H1 (cell line): Measurements from ENCODE around the gene KRT222. TPM values are rescaled to one million over a fixed set of nuclear protein-coding genes. Genes with fewer than 3 reads are reported as not detected.

Source experiments
- CTCF ChIA-PET: fragments of 300-600 bp; sonication (Branson Sonifier 250); formaldehyde crosslinking; loops from one replicate; lab custom pipeline; 2021; ENCODE audit not compliant: partially characterized antibody; lab: Charles Lee
- POLR2A ChIA-PET: fragments of 300-600 bp; sonication (Branson Sonifier 250); formaldehyde crosslinking; loops from one replicate; lab custom pipeline; 2021; ENCODE audit warnings: inconsistent platforms; ENCODE audit not compliant: partially characterized antibody; lab: Charles Lee
- DNase-seq, 2 experiments: peaks; one replicate each; pipeline versions ENCODE4 v3.0.0 to v3.0.0-alpha.2; 2010 to 2022; ENCODE audit warnings: low spot score in 2 of 2, low read depth in 1 of 2, mixed read lengths in 1 of 2
- FAIRE-seq: peaks from 2 replicates; lab custom pipeline; 2011; peaks lifted over from hg19 to GRCh38; lab: Jason Lieb, UNC
- H2AFZ ChIP-seq: 2 replicates; pipeline ENCODE4 v1.8.1; 2012; ENCODE audit warnings: low read length, inconsistent platforms
- H2AK5ac ChIP-seq: 2 replicates; pipeline ENCODE4 v1.6.1; 2013; ENCODE audit warnings: low read depth, low read length
- H2BK120ac ChIP-seq: replicated peaks from 2 replicates; pipeline ENCODE3; 2013; ENCODE audit warnings: low read depth, low read length, inconsistent platforms
- H2BK12ac ChIP-seq: 2 replicates; pipeline ENCODE4 v1.6.1; 2013; ENCODE audit warnings: low read depth, low read length
- H2BK15ac ChIP-seq: 2 replicates; pipeline ENCODE4 v1.6.1; 2013; ENCODE audit warnings: low read length
- H2BK20ac ChIP-seq: 2 replicates; pipeline ENCODE4 v1.6.1; 2013; ENCODE audit warnings: low read length
- H2BK5ac ChIP-seq: 2 replicates; pipeline ENCODE4 v1.6.1; 2013; ENCODE audit warnings: low read depth, low read length
- H3K14ac ChIP-seq: 2 replicates; pipeline ENCODE4 v1.6.1; 2013; ENCODE audit warnings: inconsistent platforms; ENCODE audit not compliant: insufficient read length
- H3K18ac ChIP-seq: 2 replicates; pipeline ENCODE4 v1.6.1; 2013; ENCODE audit warnings: low read length; ENCODE audit errors: extremely low read depth
- H3K23ac ChIP-seq: 2 replicates; pipeline ENCODE4 v1.6.1; 2013; ENCODE audit warnings: inconsistent platforms; ENCODE audit not compliant: insufficient read length
- H3K23me2 ChIP-seq: 2 replicates; pipeline ENCODE4 v1.6.1; 2013; ENCODE audit warnings: low read depth, low read length
- H3K27ac ChIP-seq: 2 replicates; pipeline ENCODE4 v1.6.1; 2011; ENCODE audit warnings: low read depth, low read length, inconsistent platforms
- H3K27me3 ChIP-seq, 4 experiments: replicated peaks in 1 of 4; 1 replicate in 1 of 4; 2 replicates in 3 of 4; pipeline versions ENCODE4 v1.6.1 to v1.8.1; 2011 to 2013; ENCODE audit warnings: low read length in 3 of 4, mild to moderate bottlenecking in 3 of 4, inconsistent platforms in 2 of 4, mixed read lengths in 2 of 4, moderate library complexity in 1 of 4; ENCODE audit not compliant: control insufficient read depth in 3 of 4, insufficient read depth in 3 of 4; ENCODE audit errors: extremely low read depth in 1 of 4
- H3K36me3 ChIP-seq, 4 experiments: 2 replicates each; pipeline versions ENCODE4 v1.6.1 to v1.8.1; 2011 to 2013; ENCODE audit warnings: mild to moderate bottlenecking in 4 of 4, low read length in 3 of 4, moderate library complexity in 2 of 4, control low read depth in 1 of 4, inconsistent platforms in 1 of 4; ENCODE audit not compliant: insufficient read depth in 4 of 4, control insufficient read depth in 2 of 4
- H3K4ac ChIP-seq: replicated peaks from 2 replicates; pipeline ENCODE3; 2013; ENCODE audit warnings: low read length, low read depth, mixed read lengths, inconsistent platforms; ENCODE audit not compliant: insufficient read length
- H3K4me1 ChIP-seq, 4 experiments: replicated peaks in 1 of 4; 1 replicate in 1 of 4; 2 replicates in 3 of 4; pipeline versions ENCODE4 v1.6.1 to v1.8.1; 2011 to 2013; ENCODE audit warnings: low read length in 3 of 4, inconsistent platforms in 2 of 4, mixed read lengths in 1 of 4; ENCODE audit not compliant: insufficient read depth in 4 of 4, control insufficient read depth in 3 of 4
- H3K4me2 ChIP-seq, 2 experiments: 2 replicates each; pipeline versions ENCODE4 v1.6.1 to v1.8.1; 2011 to 2013; ENCODE audit warnings: low read depth in 2 of 2, low read length in 2 of 2, control low read depth in 1 of 2, inconsistent platforms in 1 of 2, mild to moderate bottlenecking in 1 of 2; ENCODE audit not compliant: insufficient read depth in 1 of 2
- H3K4me3 ChIP-seq, 4 experiments: fragments of 200-600, 300-600 bp in 1 of 4; sonication (generic), shearing (Covaris generic), sonication (Bioruptor Twin) in 1 of 4; 2 replicates each; pipeline versions ENCODE4 v1.5.1 to v1.8.1; 2011 to 2016; ENCODE audit warnings: low read length in 4 of 4, low read depth in 3 of 4, control low read depth in 2 of 4, inconsistent platforms in 2 of 4, mild to moderate bottlenecking in 2 of 4, mixed read lengths in 1 of 4, moderate library complexity in 1 of 4; ENCODE audit not compliant: insufficient read depth in 2 of 4; ENCODE audit errors: extremely low read depth in 1 of 4
- H3K56ac ChIP-seq: replicated peaks from 2 replicates; pipeline ENCODE3; 2013; ENCODE audit warnings: low read depth, mild to moderate bottlenecking, mixed read lengths, low read length, inconsistent platforms; ENCODE audit not compliant: insufficient read length
- H3K79me1 ChIP-seq: 2 replicates; pipeline ENCODE4 v1.6.1; 2013; ENCODE audit warnings: low read depth, low read length, control low read depth
- H3K79me2 ChIP-seq, 2 experiments: 2 replicates each; pipeline versions ENCODE4 v1.6.1 to v1.8.1; 2012 to 2013; ENCODE audit warnings: low read length in 2 of 2, mild to moderate bottlenecking in 2 of 2, inconsistent platforms in 1 of 2; ENCODE audit not compliant: insufficient read depth in 2 of 2, control insufficient read depth in 1 of 2
- H3K9ac ChIP-seq, 4 experiments: replicated peaks in 1 of 4; 1 replicate in 1 of 4; 2 replicates in 3 of 4; pipeline versions ENCODE4 v1.6.1 to v1.8.1; 2011 to 2013; ENCODE audit warnings: low read depth in 3 of 4, low read length in 3 of 4, control low read depth in 2 of 4, mild to moderate bottlenecking in 2 of 4, moderate library complexity in 2 of 4, inconsistent platforms in 1 of 4; ENCODE audit errors: extremely low read depth in 1 of 4
- H3K9me3 ChIP-seq, 2 experiments: 2 replicates each; pipeline versions ENCODE4 v1.6.1 to v1.8.1; 2012 to 2013; ENCODE audit warnings: mild to moderate bottlenecking in 2 of 2, moderate library complexity in 2 of 2, control low read depth in 1 of 2, inconsistent platforms in 1 of 2, low read depth in 1 of 2, low read length in 1 of 2, mixed read lengths in 1 of 2; ENCODE audit not compliant: insufficient read depth in 2 of 2
- H4K20me1 ChIP-seq, 2 experiments: replicated peaks in 1 of 2; 2 replicates each; pipeline versions ENCODE3 to v1.8.1; 2011 to 2013; ENCODE audit warnings: inconsistent platforms in 2 of 2, low read length in 2 of 2, mild to moderate bottlenecking in 1 of 2; ENCODE audit not compliant: insufficient read depth in 2 of 2, control insufficient read depth in 1 of 2
- H4K5ac ChIP-seq: 2 replicates; pipeline ENCODE4 v1.6.1; 2013; ENCODE audit warnings: low read length, low read depth, mixed read lengths, inconsistent platforms; ENCODE audit not compliant: insufficient read length
- H4K8ac ChIP-seq: 2 replicates; pipeline ENCODE4 v1.8.0; 2013; ENCODE audit warnings: mild to moderate bottlenecking, moderate library complexity, low read length, inconsistent platforms; ENCODE audit not compliant: insufficient read depth; ENCODE audit errors: extremely low read depth
- H4K91ac ChIP-seq: replicated peaks from 2 replicates; pipeline ENCODE3; 2013; ENCODE audit warnings: low read length, mixed read lengths, inconsistent platforms; ENCODE audit not compliant: insufficient read length
- ASH2L ChIP-seq: fragments of 200-600, 300-600 bp; sonication (generic); IDR thresholded peaks from one replicate; pipeline ENCODE4 v1.7.1; 2017; ENCODE audit warnings: low read length
- CTCF ChIP-seq, 3 experiments: IDR thresholded peaks; 1 replicate in 2 of 3; 2 replicates in 1 of 3; pipeline versions ENCODE4 v1.5.1 to v1.6.1; 2011; ENCODE audit warnings: low read length in 3 of 3, mild to moderate bottlenecking in 3 of 3, inconsistent platforms in 2 of 3, low read depth in 1 of 3, moderate library complexity in 1 of 3; ENCODE audit not compliant: insufficient read depth in 1 of 3; ENCODE audit errors: control extremely low read depth in 1 of 3
- JUND ChIP-seq: IDR thresholded peaks from 2 replicates; pipeline ENCODE4 v1.6.1; 2011; ENCODE audit warnings: mild to moderate bottlenecking, improper control_type of control experiment, low read length
- RNF2 ChIP-seq: fragments of 200-900, 300-1000 bp; sonication (generic); IDR thresholded peaks from 2 replicates; pipeline ENCODE4 v1.7.1; 2016; ENCODE audit warnings: borderline replicate concordance, low read depth, mild to moderate bottlenecking, antibody characterized with exemption, low read length; ENCODE audit not compliant: poor library complexity, severe bottlenecking; ENCODE audit errors: missing control alignments
- SAP30 ChIP-seq: fragments of 300-600 bp; sonication (generic); IDR thresholded peaks from 2 replicates; pipeline ENCODE4 v1.7.1; 2012; ENCODE audit warnings: low read length, moderate library complexity, mild to moderate bottlenecking, inconsistent platforms; ENCODE audit not compliant: insufficient read depth, insufficient replicate concordance
- SIRT6 ChIP-seq: IDR thresholded peaks from one replicate; pipeline ENCODE4 v1.7.1; 2012; ENCODE audit warnings: low read length, inconsistent platforms
- SIX5 ChIP-seq: IDR thresholded peaks from 2 replicates; pipeline ENCODE4 v1.6.1; 2011; ENCODE audit warnings: mild to moderate bottlenecking, low read depth, low read length
- SP4 ChIP-seq: IDR thresholded peaks from 2 replicates; pipeline ENCODE4 v1.6.1; 2012; ENCODE audit warnings: low read length, inconsistent platforms
- SUZ12 ChIP-seq: fragments of 200-600 bp; sonication (generic); IDR thresholded peaks from 2 replicates; pipeline ENCODE4 v1.6.1; 2012; ENCODE audit warnings: mild to moderate bottlenecking, inconsistent platforms, low read length, moderate library complexity, mixed read lengths
- USF2 ChIP-seq: IDR thresholded peaks from 2 replicates; pipeline ENCODE4 v1.6.1; 2011; ENCODE audit warnings: low read length, improper control_type of control experiment
- WGBS, 2 experiments: shearing (Covaris generic) in 1 of 2; methylation state at CpG; one replicate each; pipeline versions ENCODE4 v1.1.6 to v1.1.7; 2013 to 2015; ENCODE audit warnings: low lambda C conversion rate in 2 of 2, mixed read lengths in 2 of 2, inconsistent platforms in 1 of 2, low coverage in 1 of 2, missing lambda C conversion rate in 1 of 2; ENCODE audit not compliant: insufficient replicate concordance in 2 of 2, insufficient coverage in 1 of 2, insufficient read length in 1 of 2; ENCODE audit errors: extremely low coverage in 1 of 2, missing lambda C conversion rate in 1 of 2; 5-methylcytosine and 5-hydroxymethylcytosine counted together
- polyA plus RNA-seq, 7 experiments: library from polyadenylated mRNA; depleted of rRNA in 3 of 7; stranded (reverse) in 5 of 7; unstranded in 2 of 7; fragments of >200 nt in 5 of 7; fragments of 200-250 nt in 2 of 7; gene quantifications; 1 replicate in 5 of 7; 2 replicates in 1 of 7; 4 replicates in 1 of 7; pipeline versions ENCODE4 v1.2.1 to v1.2.3, GENCODE V29; 2011 to 2013; ENCODE audit warnings: missing spikeins in 2 of 7, mixed read lengths in 2 of 7
- total RNA-seq: library from RNA; stranded (reverse); fragmentation: NEBNext Ultra II Directional; extraction: Animal tissue kit (Norgen Biotek cat#: 25700); gene quantifications from 2 replicates; pipeline ENCODE4 v1.2.1, GENCODE V29; 2021

The KRT222 gene
- total and polyA plus RNA-seq, 2 of the 8 experiments (the other 6 are each of a cell fraction or from before 2014, with no cell fraction given): 0.08 to 0.61 TPM

- POLR2A ChIA-PET: interaction anchor here (1.5 to 5.8 kb wide), 4 partner anchors 8 to 27 kb away, joined by 3 to 58 read pairs (median 12); partner anchors contain the start of gene KRT222
- TF ChIP-seq SUZ12: no peak
- TF ChIP-seq SAP30: no peak
- TF ChIP-seq SP4: no peak
- TF ChIP-seq ASH2L: no peak
- no peak for TF ChIP-seq CTCF (IDR thresholded peaks at IDR 0.05; ENCODE audit: control extremely low read depth in 1 of 3, insufficient read depth in 1 of 3, low read depth in 1 of 3, low read length in 3 of 3)
- no peak for TF ChIP-seq JUND
- TF ChIP-seq USF2: no peak
- TF ChIP-seq SIRT6: no peak
- no peak for TF ChIP-seq SIX5
- no peak for TF ChIP-seq RNF2
Observed at GRCh38 chr17:40645943-40646342, 19.0 kb downstream of the KRT222 start.

More at GRCh38 chr17:40645943-40646342, 19.0 kb downstream of the KRT222 start:
- Histone ChIP-seq H2AFZ (no peak overlapping the region), H3K4ac (no peak overlapping the region), H4K20me1 (no peaks in the 10 kb centered on the region), H3K4me3 (peak overlapping the region in 1 of 4 experiments; percentile 91; a peak in 1 of 8 replicates), H3K23ac (no peak overlapping the region), H3K9ac (no peak overlapping the region; a peak in 1 of 7 replicates), H3K14ac (no peak overlapping the region), H2BK120ac (no peak overlapping the region), H2BK15ac (no peak overlapping the region), H4K5ac (no peak overlapping the region), H3K9me3 (no peaks in the 10 kb centered on the region), H2BK12ac (no peak overlapping the region), H4K8ac (no peak overlapping the region), H2AK5ac (no peak overlapping the region), H3K27me3 (no peaks in the 10 kb centered on the region), H3K79me1 (no peaks in the 10 kb centered on the region; the same call in 1 of the 2 replicates), H3K18ac (no peak overlapping the region), H3K36me3 (peaks cover 5 to 49% (median 26%) of the 10 kb centered on the region in 4 experiments), H3K4me2 (no peak overlapping the region; a peak in 1 of 4 replicates), H3K23me2 (peaks cover 9% of the 10 kb centered on the region), H2BK5ac (no peak overlapping the region), H2BK20ac (no peak overlapping the region), H4K91ac (no peak overlapping the region), H3K27ac (no peak overlapping the region), H3K79me2 (peaks cover 5 to 41% of the 10 kb centered on the region in 2 experiments), H3K56ac (no peak overlapping the region), H3K4me1 (peaks cover 0 to 7% (median 4%) of the 10 kb centered on the region in 4 experiments; a peak in 2 of 7 replicates)
- CTCF ChIA-PET: interaction anchor here (0.5 to 1.3 kb wide), 6 partner anchors 12 to 26 kb away, joined by 3 to 4 read pairs (median 3); no protein-coding TSS in a partner anchor
- WGBS, 2 experiments: 91% methylated on average over 2 of the region's 2 CpGs; no CpG with 5 or more reads in 1 of the 2 experiments
- DNase-seq: no peak
- no peak for FAIRE-seq
